Activated B cell treated with CpG ODN at 0.5 μM for 24 hours (primary cell): ENCODE measurements around the gene SPATA32. TPM values are rescaled to one million over a fixed set of nuclear protein-coding genes. Genes with fewer than 3 reads are reported as not detected.
A peak's percentile ranks its signal among the peaks of the same experiment; 100 is the strongest.

Source experiments
- ATAC-seq: fragments of 200-7000 bp; cut with Tn5 transposase; one replicate; pipeline ENCODE4 v1.10.0; 2021; ENCODE audit warnings: low read depth, mild to moderate bottlenecking, moderate library complexity
- CTCF ChIA-PET: fragments of 350-600 bp; sonication (Branson Sonifier 250); formaldehyde crosslinking; loops from one replicate; lab custom pipeline; 2021; ENCODE audit warnings: antibody characterized with exemption; lab: Charles Lee
- POLR2A ChIA-PET: fragments of 350-600 bp; sonication (Branson Sonifier 250); formaldehyde crosslinking; loops from one replicate; lab custom pipeline; 2021; ENCODE audit warnings: antibody characterized with exemption; lab: Charles Lee
- DNase-seq: peaks from one replicate; pipeline ENCODE4 v3.0.0; 2022
- H3K27ac Mint-ChIP-seq: one replicate; pipeline ENCODE4 v1.8.0; 2020; ENCODE audit warnings: mixed read lengths
- H3K27me3 Mint-ChIP-seq: one replicate; pipeline ENCODE4 v1.8.0; 2021; ENCODE audit warnings: mixed read lengths
- H3K36me3 Mint-ChIP-seq: one replicate; pipeline ENCODE4 v1.8.0; 2021; ENCODE audit warnings: low read depth, mixed read lengths
- H3K4me1 Mint-ChIP-seq: one replicate; pipeline ENCODE4 v1.8.0; 2021; ENCODE audit warnings: mixed read lengths
- H3K4me3 Mint-ChIP-seq: one replicate; pipeline ENCODE4 v1.8.0; 2020; ENCODE audit warnings: mild to moderate bottlenecking, mixed read lengths
- H3K9me3 Mint-ChIP-seq: one replicate; pipeline ENCODE4 v1.8.0; 2020; ENCODE audit warnings: mixed read lengths
- CTCF ChIP-seq: fragments of 200-600 bp; IDR thresholded peaks from one replicate; pipeline ENCODE4 v1.8.0; 2022; ENCODE audit warnings: antibody characterized with exemption, mild to moderate bottlenecking
- intact Hi-C: fragments of 100-400 bp; cut with micrococcal nuclease; formaldehyde crosslinking; loops from one replicate; pipeline ENCODE4 v1.15.1; 2024
- total RNA-seq: library from RNA; stranded (reverse); gene quantifications from 2 replicates; pipeline ENCODE4 v1.2.3, GENCODE V29; 2022

SPATA32 gene
- total RNA-seq, 1 donor from 2014 or later = 0.27 TPM

- ATAC-seq (peak; percentile 1), DNase-seq (no peak)
- no peak for TF ChIP-seq CTCF
- POLR2A ChIA-PET = interaction anchor here (0.5 to 10.0 kb wide), 18 partner anchors 11 to 1984 kb away, joined by 3 to 378 read pairs (median 7); partner anchors contain the start of genes HEXIM1, HEXIM2 and MAP3K14
- Mint-ChIP-seq H3K27ac (peak overlapping the region; percentile 99), H3K36me3 (peaks cover 43% of the 10 kb centered on the region), H3K9me3 (no peaks in the 10 kb centered on the region), H3K4me3 (peak overlapping the region; percentile 99), H3K4me1 (peaks cover 79% of the 10 kb centered on the region), H3K27me3 (no peaks in the 10 kb centered on the region)
- CTCF ChIA-PET = interaction anchor here (1.2 to 11.7 kb wide), 7 partner anchors 8 to 163 kb away, joined by 3 to 203 read pairs (median 5); partner anchors contain the start of gene ACBD4
- intact Hi-C loops = loop anchor here (1.0 kb wide), 1 partner anchor 24 kb away; no protein-coding TSS in a partner anchor
These were observed 38.8 kb downstream of the SPATA32 start for GRCh38 chr17:45222996-45223538.

GRCh38 chr17:45222289-45222995, 39.5 kb downstream of the SPATA32 start:
- intact Hi-C loops = no loop called here
- H3K27ac Mint-ChIP-seq = peak overlapping the region; percentile 99
- peaks cover 46% of the 10 kb centered on the region for H3K36me3 Mint-ChIP-seq
- H3K9me3 Mint-ChIP-seq = no peaks in the 10 kb centered on the region
- ChIA-PET POLR2A (interaction anchor here (0.5 to 10.0 kb wide), 20 partner anchors 11 to 187 kb away, joined by 3 to 378 read pairs (median 6); partner anchors contain the start of genes HEXIM1, HEXIM2, MAP3K14 and NMT1), CTCF (interaction anchor here (0.8 to 11.7 kb wide), 8 partner anchors 8 to 164 kb away, joined by 3 to 203 read pairs (median 4); partner anchors contain the start of gene ACBD4)
- H3K4me3 Mint-ChIP-seq = peak overlapping the region; percentile 99
- DNase-seq (no peak), ATAC-seq (peak; percentile 11)
- H3K27me3 Mint-ChIP-seq = no peaks in the 10 kb centered on the region
- peaks cover 73% of the 10 kb centered on the region for H3K4me1 Mint-ChIP-seq
- no peak for TF ChIP-seq CTCF

GRCh38 chr17:45222014-45222288, 39.9 kb downstream of the SPATA32 start:
- POLR2A ChIA-PET = interaction anchor here (0.5 to 10.0 kb wide), 16 partner anchors 12 to 187 kb away, joined by 3 to 378 read pairs (median 8); partner anchors contain the start of genes HEXIM1, HEXIM2, MAP3K14 and NMT1
- no peak for DNase-seq
- Mint-ChIP-seq H3K4me1 (peaks cover 68% of the 10 kb centered on the region), H3K4me3 (peak overlapping the region; percentile 99), H3K27me3 (no peaks in the 10 kb centered on the region), H3K36me3 (peaks cover 51% of the 10 kb centered on the region), H3K27ac (no peak overlapping the region), H3K9me3 (no peaks in the 10 kb centered on the region)
- no peak for ATAC-seq
- TF ChIP-seq CTCF = no peak
- intact Hi-C loops = no loop called here
- CTCF ChIA-PET = interaction anchor here (0.8 to 11.7 kb wide), 7 partner anchors 9 to 164 kb away, joined by 3 to 203 read pairs (median 4); partner anchors contain the start of gene ACBD4

GRCh38 chr17:45221081-45222013, 40.5 kb downstream of the SPATA32 start, which contains the start of gene FMNL1:
Gene FMNL1 (plus strand): TSS chr17:45221885. CDS start chr17:45222125, 240 bp downstream.
- Mint-ChIP-seq H3K4me1 (peaks cover 62% of the 10 kb centered on the region), H3K27ac (peak within 1 kb of the TSS; percentile 99), H3K9me3 (no peaks in the 10 kb centered on the region), H3K36me3 (peaks cover 56% of the 10 kb centered on the region), H3K27me3 (no peaks in the 10 kb centered on the region), H3K4me3 (peak within 1 kb of the TSS; percentile 99)
- ATAC-seq (peak; percentile 25), DNase-seq (peak; percentile 76)
- ChIA-PET POLR2A (interaction anchor here (0.6 to 10.0 kb wide), 19 partner anchors 12 to 1022 kb away, joined by 3 to 378 read pairs (median 6); partner anchors contain the start of genes HEXIM1, HEXIM2, KANSL1 and MAP3K14), CTCF (interaction anchor here (0.6 to 11.7 kb wide), 10 partner anchors 9 to 165 kb away, joined by 3 to 203 read pairs (median 34); partner anchors contain the start of gene ACBD4)
- intact Hi-C loops = no loop called here
- no peak for TF ChIP-seq CTCF
